Iris pigment epithelial cell (primary cell): ENCODE data around the gene COQ8A.
A peak's percentile ranks its signal among the peaks of the same experiment; 100 is the strongest.
"Not testable (repeated sequence)": the region's sequence is repeated elsewhere in the genome, so short reads cannot be mapped to it uniquely, and the experiment has no call there.

Source experiments
- DNase-seq: peaks from one replicate; pipeline ENCODE4 v3.0.0-alpha.2; 2011; ENCODE audit warnings: low read depth

Gene COQ8A

GRCh38 chr1:226985839-226986463, 45.9 kb downstream of the COQ8A start:
- DNase-seq = no peak

GRCh38 chr1:226986496-226987178, 46.5 kb downstream of the COQ8A start:
- no peak for DNase-seq

GRCh38 chr1:226987179-226987536, 47.1 kb downstream of the COQ8A start:
- no peak for DNase-seq

- DNase-seq = no peak
Measured at GRCh38 chr1:226987623-226988333, 47.7 kb downstream of the COQ8A start.

GRCh38 chr1:226988334-226988666, 48.2 kb downstream of the COQ8A start:
- no peak for DNase-seq

- no peak for DNase-seq
Measured at GRCh38 chr1:226989085-226989920, 49.2 kb downstream of the COQ8A start.

- DNase-seq = peak; percentile 68
Measured at GRCh38 chr1:226990133-226990716, 50.1 kb downstream of the COQ8A start.

- no peak for DNase-seq
Measured at GRCh38 chr1:226991920-226992319, 51.8 kb downstream of the COQ8A start.

GRCh38 chr1:226993814-226994585, 53.9 kb downstream of the COQ8A start:
- DNase-seq = no peak

- no peak for DNase-seq
Measured at GRCh38 chr1:226994586-226995364, 54.7 kb downstream of the COQ8A start.

GRCh38 chr1:226995365-226996332, 55.6 kb downstream of the COQ8A start:
- DNase-seq = no peak

- not testable (repeated sequence) for DNase-seq
Measured at GRCh38 chr1:226999579-226999978, 59.5 kb downstream of the COQ8A start.

GRCh38 chr1:227002531-227003049, 62.5 kb downstream of the COQ8A start:
- no peak for DNase-seq

- DNase-seq = no peak
Measured at GRCh38 chr1:227003165-227003564, 63.1 kb downstream of the COQ8A start.

GRCh38 chr1:227004796-227005195, 64.7 kb downstream of the COQ8A start:
- DNase-seq = no peak

- no peak for DNase-seq
Measured at GRCh38 chr1:227006226-227006796, 66.2 kb downstream of the COQ8A start.

GRCh38 chr1:227009937-227010336, 69.8 kb downstream of the COQ8A start:
- no peak for DNase-seq

- DNase-seq = no peak
Measured at GRCh38 chr1:227010645-227011044, 70.6 kb downstream of the COQ8A start.

GRCh38 chr1:227016990-227017389, 76.9 kb downstream of the COQ8A start:
- no peak for DNase-seq
